Activated CD8-positive, alpha-beta memory T cell treated with anti-CD3 and anti-CD28 coated beads, Interleukin-2, amount 50 U/mL, for 48 hours (primary cell): ENCODE results near the gene PRDM8.
"Not testable (repeated sequence)": the region's sequence is repeated elsewhere in the genome, so short reads cannot be mapped to it uniquely, and the experiment has no call there.

ENCODE experiments used
- DNase-seq: peaks from one replicate; pipeline ENCODE4 v3.0.0-alpha.2; 2020

Gene PRDM8

DNA sequence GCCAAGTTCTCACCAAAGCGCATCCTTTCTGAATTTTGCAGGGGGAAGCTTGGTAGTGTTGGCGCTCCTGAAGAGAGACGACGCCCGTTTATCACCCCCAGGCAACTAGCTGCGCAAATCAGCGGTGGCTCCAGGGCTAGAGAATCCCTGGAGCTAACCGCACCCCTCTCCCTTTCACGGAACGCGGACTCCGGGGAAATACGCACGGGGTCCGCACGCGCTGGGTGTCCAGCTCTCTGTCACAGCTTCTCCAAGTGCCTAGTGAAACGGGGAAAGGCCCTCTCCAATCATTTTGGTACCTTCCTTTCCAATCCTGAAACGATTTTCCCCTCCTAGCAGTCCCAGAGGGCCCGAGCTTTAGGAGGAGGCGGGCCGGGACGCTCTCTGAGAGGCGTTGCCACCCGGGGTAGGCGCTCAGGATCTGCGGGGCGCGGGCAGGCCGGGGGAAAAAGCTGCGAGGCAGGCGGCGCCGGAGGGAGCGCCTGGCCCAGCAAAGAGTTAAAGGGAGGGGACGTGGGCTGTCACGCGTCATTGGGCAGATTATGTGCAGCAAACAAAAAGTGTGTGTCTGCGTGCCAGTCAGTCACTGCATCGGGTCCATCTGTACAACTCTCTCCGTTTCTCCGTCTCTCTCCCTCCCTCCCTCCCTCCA is at the start of gene PRDM8:
TSS of gene PRDM8 (plus strand) at position 582 of the 652 bp plus-strand sequence. CDS start 2,578 bp downstream, outside the sequence.
- no peak for DNase-seq

DNA sequence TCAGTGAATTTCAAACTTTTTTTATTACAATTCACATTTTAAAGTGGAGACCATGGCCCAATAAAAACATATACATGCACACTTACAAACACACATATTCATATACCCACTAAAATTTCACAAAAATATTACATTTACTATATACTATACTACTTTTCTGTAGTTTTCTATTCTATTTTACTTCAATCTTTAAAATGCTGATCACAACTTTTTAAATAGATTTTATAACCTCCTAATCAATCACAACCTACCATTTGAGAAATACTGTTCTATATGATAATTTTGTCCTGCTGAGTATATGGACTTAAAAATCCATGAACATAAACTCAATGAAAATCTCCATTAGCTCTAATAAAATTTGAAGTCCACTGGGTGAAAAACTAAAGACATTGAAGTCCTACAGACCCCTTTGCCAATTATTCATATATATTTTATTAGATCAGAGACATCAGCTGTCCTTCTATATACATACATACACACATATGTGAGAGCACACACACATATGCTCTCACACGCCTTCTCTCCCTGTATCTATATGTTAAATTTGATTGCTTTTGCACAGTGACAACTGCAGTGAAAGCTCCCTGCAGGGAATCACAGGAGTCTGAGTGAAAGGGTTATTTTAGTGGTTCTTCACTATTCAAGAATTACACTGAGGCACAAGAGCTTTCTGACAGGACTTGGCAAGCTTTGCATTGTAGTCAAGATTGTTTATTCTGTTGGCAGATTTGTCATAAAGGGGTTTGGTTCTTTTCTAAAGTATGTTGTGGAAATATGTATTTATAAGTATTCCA is 46.7 kb upstream of the PRDM8 start:
- DNase-seq: no peak

DNA sequence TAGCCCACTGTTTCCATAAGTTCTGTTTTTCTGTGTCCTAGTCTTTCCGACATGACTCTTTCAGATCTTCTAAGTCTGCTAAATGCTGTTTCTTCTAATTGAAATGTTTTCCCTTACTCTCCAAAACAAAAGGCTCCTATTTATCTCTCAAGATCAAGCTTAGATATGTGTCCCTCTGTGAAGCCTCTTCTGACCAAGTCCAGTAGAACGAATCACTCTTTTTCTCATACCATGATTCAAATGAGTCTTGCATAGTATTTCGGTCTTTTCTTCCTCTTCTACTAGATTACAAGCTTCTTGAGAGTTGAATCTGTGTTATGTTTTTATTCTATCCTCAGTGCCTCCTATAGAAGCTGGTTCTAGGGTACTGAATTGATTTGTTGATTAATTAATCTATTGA is 45.3 kb upstream of the PRDM8 start:
- DNase-seq: no peak

GRCh38 chr4:80153874-80154544 is 43.3 kb upstream of the PRDM8 start:
- no peak for DNase-seq

DNA sequence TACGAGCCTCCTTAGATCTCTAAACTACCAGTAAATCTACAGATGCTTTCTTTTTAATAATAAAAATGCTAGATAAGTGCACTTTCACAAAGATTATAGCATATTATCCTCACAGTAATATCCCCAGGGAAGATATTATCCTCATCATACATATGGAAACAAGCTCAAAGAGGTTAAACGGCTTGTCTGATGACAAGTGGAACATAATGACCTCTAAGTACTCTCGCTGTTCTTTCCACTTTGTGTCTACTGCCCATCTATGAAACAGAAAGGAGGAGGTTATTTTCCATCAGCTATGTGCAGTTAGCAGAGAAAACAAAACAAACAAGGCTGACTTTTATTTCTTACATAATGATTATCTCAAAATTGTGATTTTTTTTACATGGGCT is 42.8 kb upstream of the PRDM8 start:
- DNase-seq: no peak

DNA sequence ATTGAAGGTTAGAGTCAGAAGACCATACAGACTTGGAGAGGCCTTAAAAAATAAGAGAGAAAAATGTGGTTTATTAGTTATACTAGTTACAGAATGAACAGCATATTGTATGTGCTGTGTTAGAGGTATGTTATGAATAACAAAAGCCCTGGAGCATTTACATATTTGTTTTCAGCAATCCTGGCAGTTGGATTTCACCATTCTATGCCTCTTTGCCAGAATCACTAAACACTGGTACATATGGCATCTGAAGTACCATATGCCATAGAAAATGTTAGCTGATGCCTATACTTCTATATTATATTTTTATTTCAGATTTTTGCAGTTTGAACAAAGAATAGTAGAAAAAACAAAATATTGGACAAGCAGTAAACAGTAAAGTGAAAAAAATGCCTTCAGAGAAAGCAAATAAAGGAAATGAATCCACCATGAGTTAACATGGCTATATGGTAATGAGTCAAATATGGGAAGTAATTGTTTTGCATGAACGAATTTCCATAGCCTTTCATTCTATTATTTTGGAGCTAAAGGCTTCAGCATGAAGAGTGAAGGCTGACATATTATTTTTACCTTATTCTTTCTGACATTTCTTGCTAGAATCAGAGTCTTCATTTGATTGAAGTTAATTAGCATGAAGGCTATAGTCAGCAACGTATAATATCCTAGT is 41.9 kb upstream of the PRDM8 start:
- DNase-seq: no peak

DNA sequence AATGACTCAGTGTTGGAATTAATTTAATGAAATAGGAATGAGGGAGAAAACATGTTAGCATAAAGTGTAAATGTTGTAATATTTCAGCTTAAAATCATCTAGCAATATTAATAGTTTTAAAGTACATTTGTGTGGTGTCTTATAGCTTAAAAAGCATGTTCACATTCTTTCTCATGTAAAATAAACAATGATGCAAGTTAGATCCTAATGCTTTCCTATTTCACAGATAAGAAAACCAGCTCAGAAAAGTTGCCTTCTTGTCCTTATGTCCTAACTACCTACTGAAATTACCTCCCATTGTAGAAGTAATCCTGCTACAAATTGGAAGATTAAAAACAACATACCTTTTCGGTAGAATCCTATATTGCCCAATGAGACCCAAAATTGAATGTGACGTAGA is 40.9 kb upstream of the PRDM8 start:
- DNase-seq: no peak

- no peak for DNase-seq
These were observed 35.8 kb upstream of the PRDM8 start for GRCh38 chr4:80161413-80162058.

- DNase-seq: no peak
These were observed 34.9 kb upstream of the PRDM8 start for GRCh38 chr4:80162418-80162817.

- DNase-seq: no peak
These were observed 31.4 kb upstream of the PRDM8 start for GRCh38 chr4:80165855-80166254.

DNA sequence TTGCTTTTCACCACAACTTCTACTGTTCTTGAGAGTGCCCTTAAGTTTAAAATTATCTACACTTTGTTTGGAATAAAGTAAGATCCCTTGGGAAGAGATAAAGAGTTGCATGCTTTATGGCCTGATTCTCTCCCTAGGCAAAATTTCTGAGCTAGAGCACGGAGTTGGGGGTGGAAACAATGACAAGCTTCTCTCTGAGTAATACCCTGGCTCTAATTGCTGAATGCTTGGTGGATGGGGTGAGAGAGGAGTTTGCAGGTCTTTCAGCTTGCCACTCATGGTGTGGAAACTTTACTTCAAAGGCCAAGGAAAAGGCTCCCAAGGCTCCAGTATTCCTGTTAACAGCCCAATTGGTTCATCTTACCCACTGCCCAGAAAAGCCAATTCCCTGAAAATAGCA is 26.1 kb upstream of the PRDM8 start:
- DNase-seq: no peak

- no peak for DNase-seq
These were observed 25.6 kb upstream of the PRDM8 start for GRCh38 chr4:80171656-80172055.

- no peak for DNase-seq
These were observed 25.1 kb upstream of the PRDM8 start for GRCh38 chr4:80172203-80172602.

GRCh38 chr4:80173401-80173800 is 23.9 kb upstream of the PRDM8 start:
- DNase-seq: no peak

- no peak for DNase-seq
These were observed 23.5 kb upstream of the PRDM8 start for GRCh38 chr4:80173841-80174240.

- not testable (repeated sequence) for DNase-seq
These were observed 19.5 kb upstream of the PRDM8 start for GRCh38 chr4:80177793-80178192.

DNA sequence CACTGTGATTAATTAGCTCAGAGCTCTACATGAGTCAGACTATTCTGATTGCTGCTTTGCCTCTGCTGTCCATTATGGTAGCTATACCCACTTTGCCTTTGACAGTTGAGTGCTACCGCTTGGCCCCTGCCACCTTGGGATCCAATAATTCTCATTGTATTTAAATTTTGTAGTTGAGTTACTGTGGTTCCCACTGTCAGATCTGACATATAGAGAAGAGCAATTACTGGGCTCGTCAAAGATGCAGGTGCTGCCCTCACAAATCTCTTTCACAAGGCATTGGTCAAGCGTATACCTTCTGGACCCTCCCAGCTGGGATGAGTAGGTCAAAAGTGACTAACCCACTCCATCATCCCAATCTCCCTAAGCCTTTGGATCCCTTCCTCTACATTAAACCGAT is 18.3 kb upstream of the PRDM8 start:
- DNase-seq: no peak

DNA sequence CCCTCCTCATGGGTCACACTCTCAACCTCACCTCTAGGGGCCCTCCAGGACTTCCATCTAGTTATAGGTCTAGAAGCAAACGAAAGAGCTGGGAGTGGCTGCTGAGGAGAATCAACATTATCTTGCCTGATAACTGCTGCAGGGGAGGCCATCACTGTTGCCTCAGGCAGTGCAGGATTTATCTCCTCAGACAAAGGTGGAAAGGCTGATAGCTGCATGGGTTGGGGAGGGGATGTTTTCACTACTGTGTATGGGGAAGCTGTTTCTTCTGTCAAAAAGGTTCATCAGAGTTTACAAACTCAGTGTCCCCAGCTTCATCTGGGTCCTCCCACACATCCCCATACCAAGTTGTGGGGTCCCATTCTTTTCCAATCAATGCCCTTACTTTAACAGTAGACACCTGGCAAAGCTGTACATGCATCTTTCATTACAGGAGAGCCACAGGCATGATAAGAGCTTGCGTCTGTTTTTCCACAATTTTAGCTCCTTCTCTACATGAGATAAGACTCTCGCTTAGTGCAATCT is 17.6 kb upstream of the PRDM8 start:
- DNase-seq: no peak

DNA sequence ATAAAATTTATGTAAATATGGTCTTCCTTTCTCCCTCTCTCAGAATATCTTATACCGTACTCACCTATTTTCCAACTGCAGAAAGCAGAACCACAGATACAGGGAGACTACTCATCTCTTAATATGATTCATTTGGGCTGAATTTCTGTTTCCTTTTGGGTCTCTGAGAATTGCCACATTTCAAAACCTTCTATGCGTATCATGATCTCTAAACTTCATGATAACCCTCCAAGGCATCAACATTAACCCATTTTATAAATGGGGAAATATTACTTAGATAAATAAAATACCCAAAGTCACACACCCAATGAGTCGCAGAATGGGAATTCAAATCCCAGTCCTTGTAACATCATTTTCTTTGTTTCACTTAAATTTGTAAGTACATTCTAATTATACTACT is 16.6 kb upstream of the PRDM8 start:
- DNase-seq: no peak

DNA sequence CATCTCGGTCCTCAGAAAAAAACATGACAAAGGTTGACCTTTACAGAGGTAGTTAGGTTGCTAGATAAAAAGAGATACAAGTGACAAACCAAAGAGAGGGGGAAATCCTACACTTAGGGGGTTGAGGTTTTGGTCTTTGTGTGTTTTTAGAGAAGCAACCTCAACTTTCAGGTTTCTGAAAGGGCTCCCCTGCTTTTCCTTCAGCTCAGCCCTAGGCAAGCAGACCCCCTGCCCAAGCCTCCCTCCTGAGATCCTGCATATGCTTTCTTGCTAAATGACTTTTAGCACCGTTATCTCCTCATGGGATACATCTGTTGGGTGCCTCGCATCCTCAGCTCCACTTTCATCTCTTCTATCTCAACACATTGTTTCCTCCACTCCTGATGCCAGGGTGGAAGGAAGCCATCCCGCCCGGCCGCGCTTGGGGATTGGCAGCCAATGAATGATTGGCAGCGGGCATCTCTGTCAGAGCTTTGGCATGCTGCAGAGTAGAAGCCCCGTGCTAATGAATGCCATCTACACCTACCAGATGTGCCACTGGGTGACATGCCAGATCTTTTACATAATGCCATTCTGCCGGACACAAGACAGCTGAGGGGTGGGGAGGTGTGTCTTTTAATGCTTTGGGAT is 15.0 kb upstream of the PRDM8 start:
- no peak for DNase-seq

- no peak for DNase-seq
These were observed 13.9 kb upstream of the PRDM8 start for GRCh38 chr4:80183250-80184052.
